WTC11 (cell line): Measurements from ENCODE around the gene MOB2.

Source experiments
- ATF3 ChIP-seq: sonication (generic); formaldehyde crosslinking; conservative IDR thresholded peaks from 2 replicates; pipeline ENCODE4 v1.8.1; 2022; ENCODE audit warnings: mild to moderate bottlenecking, missing genetic modification reagents
- ATF6 ChIP-seq: sonication (generic); formaldehyde crosslinking; IDR thresholded peaks from 2 replicates; pipeline ENCODE4 v1.8.1; 2023; ENCODE audit warnings: mild to moderate bottlenecking, missing genetic modification reagents

- TF ChIP-seq ATF6 (CRISPR knock-in tag) (no peak), ATF3 (CRISPR knock-in tag) (no peak)
Observed at GRCh38 chr11:1500466-1501420, 14.2 kb upstream of the MOB2 start.
